GM19240 (cell line): Measurements from ENCODE around the gene GNG14.
"Not testable (repeated sequence)": the region's sequence is repeated elsewhere in the genome, so short reads cannot be mapped to it uniquely, and the experiment has no call there.

Source experiments
- DNase-seq: peaks from one replicate; pipeline ENCODE4 v3.0.0; 2011; ENCODE audit warnings: low spot score; ENCODE audit not compliant: insufficient read length

GNG14 gene

GRCh38 chr19:12723641-12724426 is 36.0 kb downstream of the GNG14 start, which contains the start of gene TNPO2:
TSS of gene TNPO2 (minus strand) at chr19:12723932. CDS start at chr19:12720977, 2,955 bp downstream.
- DNase-seq: peak; percentile 91

- DNase-seq: not testable (repeated sequence)
These were observed 37.8 kb downstream of the GNG14 start for GRCh38 chr19:12725612-12726011.

- DNase-seq: no peak
These were observed 39.2 kb downstream of the GNG14 start for GRCh38 chr19:12726988-12727316.

- no peak for DNase-seq
These were observed 40.1 kb downstream of the GNG14 start for GRCh38 chr19:12727745-12728433.

- DNase-seq: no peak
These were observed 42.3 kb downstream of the GNG14 start for GRCh38 chr19:12730064-12730463.

- DNase-seq: no peak
These were observed 43.5 kb downstream of the GNG14 start for GRCh38 chr19:12731337-12731736.

- DNase-seq: peak; percentile 77
These were observed 45.8 kb downstream of the GNG14 start for GRCh38 chr19:12733369-12734214.

GRCh38 chr19:12736995-12737834 is 49.4 kb downstream of the GNG14 start, which contains the start of gene GET3:
TSS of gene GET3 (plus strand) at chr19:12737497. CDS start at chr19:12737506, 9 bp downstream.
- DNase-seq: peak; percentile 98

- DNase-seq: no peak
These were observed 50.1 kb downstream of the GNG14 start for GRCh38 chr19:12737835-12738351.
